H1 (cell line): ENCODE measurements around the gene ARID1B. TPM values are rescaled to one million over a fixed set of nuclear protein-coding genes. Genes with fewer than 3 reads are reported as not detected.
A peak's percentile ranks its signal among the peaks of the same experiment; 100 is the strongest.

ENCODE experiments used
- CTCF ChIA-PET: fragments of 300-600 bp; sonication (Branson Sonifier 250); formaldehyde crosslinking; loops from one replicate; lab custom pipeline; 2021; ENCODE audit not compliant: partially characterized antibody; lab: Charles Lee
- POLR2A ChIA-PET: fragments of 300-600 bp; sonication (Branson Sonifier 250); formaldehyde crosslinking; loops from one replicate; lab custom pipeline; 2021; ENCODE audit warnings: inconsistent platforms; ENCODE audit not compliant: partially characterized antibody; lab: Charles Lee
- DNase-seq, 2 experiments: peaks; one replicate each; pipeline versions ENCODE4 v3.0.0 to v3.0.0-alpha.2; 2010 to 2022; ENCODE audit warnings: low spot score in 2 of 2, low read depth in 1 of 2, mixed read lengths in 1 of 2
- FAIRE-seq: peaks from 2 replicates; lab custom pipeline; 2011; peaks lifted over from hg19 to GRCh38; lab: Jason Lieb, UNC
- H2AFZ ChIP-seq: 2 replicates; pipeline ENCODE4 v1.8.1; 2012; ENCODE audit warnings: low read length, inconsistent platforms
- H2AK5ac ChIP-seq: 2 replicates; pipeline ENCODE4 v1.6.1; 2013; ENCODE audit warnings: low read depth, low read length
- H2BK120ac ChIP-seq: replicated peaks from 2 replicates; pipeline ENCODE3; 2013; ENCODE audit warnings: low read depth, low read length, inconsistent platforms
- H2BK12ac ChIP-seq: 2 replicates; pipeline ENCODE4 v1.6.1; 2013; ENCODE audit warnings: low read depth, low read length
- H2BK15ac ChIP-seq: 2 replicates; pipeline ENCODE4 v1.6.1; 2013; ENCODE audit warnings: low read length
- H2BK20ac ChIP-seq: 2 replicates; pipeline ENCODE4 v1.6.1; 2013; ENCODE audit warnings: low read length
- H2BK5ac ChIP-seq: 2 replicates; pipeline ENCODE4 v1.6.1; 2013; ENCODE audit warnings: low read depth, low read length
- H3K14ac ChIP-seq: 2 replicates; pipeline ENCODE4 v1.6.1; 2013; ENCODE audit warnings: inconsistent platforms; ENCODE audit not compliant: insufficient read length
- H3K18ac ChIP-seq: 2 replicates; pipeline ENCODE4 v1.6.1; 2013; ENCODE audit warnings: low read length; ENCODE audit errors: extremely low read depth
- H3K23ac ChIP-seq: 2 replicates; pipeline ENCODE4 v1.6.1; 2013; ENCODE audit warnings: inconsistent platforms; ENCODE audit not compliant: insufficient read length
- H3K23me2 ChIP-seq: 2 replicates; pipeline ENCODE4 v1.6.1; 2013; ENCODE audit warnings: low read depth, low read length
- H3K27ac ChIP-seq: 2 replicates; pipeline ENCODE4 v1.6.1; 2011; ENCODE audit warnings: low read depth, low read length, inconsistent platforms
- H3K27me3 ChIP-seq, 4 experiments: replicated peaks in 1 of 4; 1 replicate in 1 of 4; 2 replicates in 3 of 4; pipeline versions ENCODE4 v1.6.1 to v1.8.1; 2011 to 2013; ENCODE audit warnings: low read length in 3 of 4, mild to moderate bottlenecking in 3 of 4, inconsistent platforms in 2 of 4, mixed read lengths in 2 of 4, moderate library complexity in 1 of 4; ENCODE audit not compliant: control insufficient read depth in 3 of 4, insufficient read depth in 3 of 4; ENCODE audit errors: extremely low read depth in 1 of 4
- H3K36me3 ChIP-seq, 4 experiments: 2 replicates each; pipeline versions ENCODE4 v1.6.1 to v1.8.1; 2011 to 2013; ENCODE audit warnings: mild to moderate bottlenecking in 4 of 4, low read length in 3 of 4, moderate library complexity in 2 of 4, control low read depth in 1 of 4, inconsistent platforms in 1 of 4; ENCODE audit not compliant: insufficient read depth in 4 of 4, control insufficient read depth in 2 of 4
- H3K4ac ChIP-seq: replicated peaks from 2 replicates; pipeline ENCODE3; 2013; ENCODE audit warnings: low read length, low read depth, mixed read lengths, inconsistent platforms; ENCODE audit not compliant: insufficient read length
- H3K4me1 ChIP-seq, 4 experiments: replicated peaks in 1 of 4; 1 replicate in 1 of 4; 2 replicates in 3 of 4; pipeline versions ENCODE4 v1.6.1 to v1.8.1; 2011 to 2013; ENCODE audit warnings: low read length in 3 of 4, inconsistent platforms in 2 of 4, mixed read lengths in 1 of 4; ENCODE audit not compliant: insufficient read depth in 4 of 4, control insufficient read depth in 3 of 4
- H3K4me2 ChIP-seq, 2 experiments: 2 replicates each; pipeline versions ENCODE4 v1.6.1 to v1.8.1; 2011 to 2013; ENCODE audit warnings: low read depth in 2 of 2, low read length in 2 of 2, control low read depth in 1 of 2, inconsistent platforms in 1 of 2, mild to moderate bottlenecking in 1 of 2; ENCODE audit not compliant: insufficient read depth in 1 of 2
- H3K4me3 ChIP-seq, 4 experiments: fragments of 200-600, 300-600 bp in 1 of 4; sonication (generic), shearing (Covaris generic), sonication (Bioruptor Twin) in 1 of 4; 2 replicates each; pipeline versions ENCODE4 v1.5.1 to v1.8.1; 2011 to 2016; ENCODE audit warnings: low read length in 4 of 4, low read depth in 3 of 4, control low read depth in 2 of 4, inconsistent platforms in 2 of 4, mild to moderate bottlenecking in 2 of 4, mixed read lengths in 1 of 4, moderate library complexity in 1 of 4; ENCODE audit not compliant: insufficient read depth in 2 of 4; ENCODE audit errors: extremely low read depth in 1 of 4
- H3K56ac ChIP-seq: replicated peaks from 2 replicates; pipeline ENCODE3; 2013; ENCODE audit warnings: low read depth, mild to moderate bottlenecking, mixed read lengths, low read length, inconsistent platforms; ENCODE audit not compliant: insufficient read length
- H3K79me1 ChIP-seq: 2 replicates; pipeline ENCODE4 v1.6.1; 2013; ENCODE audit warnings: low read depth, low read length, control low read depth
- H3K79me2 ChIP-seq, 2 experiments: 2 replicates each; pipeline versions ENCODE4 v1.6.1 to v1.8.1; 2012 to 2013; ENCODE audit warnings: low read length in 2 of 2, mild to moderate bottlenecking in 2 of 2, inconsistent platforms in 1 of 2; ENCODE audit not compliant: insufficient read depth in 2 of 2, control insufficient read depth in 1 of 2
- H3K9ac ChIP-seq, 4 experiments: replicated peaks in 1 of 4; 1 replicate in 1 of 4; 2 replicates in 3 of 4; pipeline versions ENCODE4 v1.6.1 to v1.8.1; 2011 to 2013; ENCODE audit warnings: low read depth in 3 of 4, low read length in 3 of 4, control low read depth in 2 of 4, mild to moderate bottlenecking in 2 of 4, moderate library complexity in 2 of 4, inconsistent platforms in 1 of 4; ENCODE audit errors: extremely low read depth in 1 of 4
- H3K9me3 ChIP-seq, 2 experiments: 2 replicates each; pipeline versions ENCODE4 v1.6.1 to v1.8.1; 2012 to 2013; ENCODE audit warnings: mild to moderate bottlenecking in 2 of 2, moderate library complexity in 2 of 2, control low read depth in 1 of 2, inconsistent platforms in 1 of 2, low read depth in 1 of 2, low read length in 1 of 2, mixed read lengths in 1 of 2; ENCODE audit not compliant: insufficient read depth in 2 of 2
- H4K20me1 ChIP-seq, 2 experiments: replicated peaks in 1 of 2; 2 replicates each; pipeline versions ENCODE3 to v1.8.1; 2011 to 2013; ENCODE audit warnings: inconsistent platforms in 2 of 2, low read length in 2 of 2, mild to moderate bottlenecking in 1 of 2; ENCODE audit not compliant: insufficient read depth in 2 of 2, control insufficient read depth in 1 of 2
- H4K5ac ChIP-seq: 2 replicates; pipeline ENCODE4 v1.6.1; 2013; ENCODE audit warnings: low read length, low read depth, mixed read lengths, inconsistent platforms; ENCODE audit not compliant: insufficient read length
- H4K8ac ChIP-seq: 2 replicates; pipeline ENCODE4 v1.8.0; 2013; ENCODE audit warnings: mild to moderate bottlenecking, moderate library complexity, low read length, inconsistent platforms; ENCODE audit not compliant: insufficient read depth; ENCODE audit errors: extremely low read depth
- H4K91ac ChIP-seq: replicated peaks from 2 replicates; pipeline ENCODE3; 2013; ENCODE audit warnings: low read length, mixed read lengths, inconsistent platforms; ENCODE audit not compliant: insufficient read length
- ZNF274 ChIP-seq: IDR thresholded peaks from 2 replicates; pipeline ENCODE4 v1.7.0; 2012; ENCODE audit warnings: low read length, borderline replicate concordance; ENCODE audit errors: extremely low read depth
- WGBS, 2 experiments: shearing (Covaris generic) in 1 of 2; methylation state at CpG; one replicate each; pipeline versions ENCODE4 v1.1.6 to v1.1.7; 2013 to 2015; ENCODE audit warnings: low lambda C conversion rate in 2 of 2, mixed read lengths in 2 of 2, inconsistent platforms in 1 of 2, low coverage in 1 of 2, missing lambda C conversion rate in 1 of 2; ENCODE audit not compliant: insufficient replicate concordance in 2 of 2, insufficient coverage in 1 of 2, insufficient read length in 1 of 2; ENCODE audit errors: extremely low coverage in 1 of 2, missing lambda C conversion rate in 1 of 2; 5-methylcytosine and 5-hydroxymethylcytosine counted together
- polyA plus RNA-seq, 7 experiments: library from polyadenylated mRNA; depleted of rRNA in 3 of 7; stranded (reverse) in 5 of 7; unstranded in 2 of 7; fragments of >200 nt in 5 of 7; fragments of 200-250 nt in 2 of 7; gene quantifications; 1 replicate in 5 of 7; 2 replicates in 1 of 7; 4 replicates in 1 of 7; pipeline versions ENCODE4 v1.2.1 to v1.2.3, GENCODE V29; 2011 to 2013; ENCODE audit warnings: missing spikeins in 2 of 7, mixed read lengths in 2 of 7
- total RNA-seq: library from RNA; stranded (reverse); fragmentation: NEBNext Ultra II Directional; extraction: Animal tissue kit (Norgen Biotek cat#: 25700); gene quantifications from 2 replicates; pipeline ENCODE4 v1.2.1, GENCODE V29; 2021

ARID1B gene
- total and polyA plus RNA-seq, 2 of the 8 experiments (the other 6 are each of a cell fraction or from before 2014, with no cell fraction given) = 24.3 to 70.3 TPM

DNA sequence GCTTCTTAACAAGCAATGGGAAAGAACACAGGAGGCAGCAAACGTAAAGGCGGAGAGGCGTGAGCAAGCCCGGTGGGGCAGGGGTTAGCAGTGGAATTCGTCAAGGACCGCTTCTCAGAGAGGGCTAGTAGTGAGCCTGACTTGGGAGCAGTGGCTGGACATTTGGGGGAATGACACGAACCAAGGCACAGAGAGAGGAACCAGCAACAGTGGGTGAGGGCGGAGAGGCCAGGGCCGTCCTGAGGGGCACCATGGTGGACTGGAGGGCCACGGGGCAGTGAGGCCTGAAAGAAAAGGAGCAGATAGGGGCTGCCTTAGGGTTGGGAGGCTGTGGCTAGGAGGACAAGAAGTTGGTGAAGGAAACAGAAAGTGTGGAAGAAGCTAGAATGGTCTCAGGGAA, 12.1 kb upstream of the ARID1B start:
- TF ChIP-seq ZNF274 = no peak
- H3K9me3 ChIP-seq = no peaks in the 10 kb centered on the region
- ChIA-PET POLR2A (no interaction called here), CTCF (interaction anchor here (1.4 kb wide), 1 partner anchor 9 kb away, joined by 3 read pairs; no protein-coding TSS in a partner anchor)
- whole genome bisulfite sequencing, 2 experiments = 94% methylated on average over 10 of the region's 10 CpGs; no CpG with 5 or more reads in 1 of the 2 experiments
- no peak overlapping the region for H3K23ac ChIP-seq
- no peaks in the 10 kb centered on the region; a peak in 1 of 7 replicates for H3K27me3 ChIP-seq
- H4K5ac ChIP-seq = no peak overlapping the region
- FAIRE-seq (no peak), DNase-seq (no peak)
- no peak overlapping the region for H3K9ac ChIP-seq
- H3K4me3 ChIP-seq = no peak overlapping the region
- no peak overlapping the region for H4K91ac ChIP-seq
- no peak overlapping the region for H2BK120ac ChIP-seq
- H2AFZ ChIP-seq = no peak overlapping the region
- H2BK5ac ChIP-seq = no peak overlapping the region
- H3K18ac ChIP-seq = no peak overlapping the region
- H2BK20ac ChIP-seq = no peak overlapping the region
- H4K8ac ChIP-seq = 0 out of 2 replicates have a peak overlapping the region, but pooled peaks have one; percentile 45
- H3K56ac ChIP-seq = no peak overlapping the region
- no peaks in the 10 kb centered on the region for H4K20me1 ChIP-seq
- no peak overlapping the region for H3K4ac ChIP-seq
- no peak overlapping the region for H3K14ac ChIP-seq
- H2BK15ac ChIP-seq = 0 out of 2 replicates have a peak overlapping the region, but pooled peaks have one; percentile 29
- peaks cover 0 to 2% (median 0%) of the 10 kb centered on the region in 4 experiments; a peak in 2 of 7 replicates for H3K4me1 ChIP-seq
- no peak overlapping the region for H2BK12ac ChIP-seq
- no peaks in the 10 kb centered on the region; the same call in 1 of the 2 replicates for H3K23me2 ChIP-seq
- H3K36me3 ChIP-seq = no peaks in the 10 kb centered on the region
- H3K4me2 ChIP-seq = no peak overlapping the region
- no peaks in the 10 kb centered on the region for H3K79me1 ChIP-seq
- H3K79me2 ChIP-seq = no peaks in the 10 kb centered on the region
- no peak overlapping the region for H2AK5ac ChIP-seq
- H3K27ac ChIP-seq = no peak overlapping the region
